ENCODE data around the gene ZNF407.

DNA sequence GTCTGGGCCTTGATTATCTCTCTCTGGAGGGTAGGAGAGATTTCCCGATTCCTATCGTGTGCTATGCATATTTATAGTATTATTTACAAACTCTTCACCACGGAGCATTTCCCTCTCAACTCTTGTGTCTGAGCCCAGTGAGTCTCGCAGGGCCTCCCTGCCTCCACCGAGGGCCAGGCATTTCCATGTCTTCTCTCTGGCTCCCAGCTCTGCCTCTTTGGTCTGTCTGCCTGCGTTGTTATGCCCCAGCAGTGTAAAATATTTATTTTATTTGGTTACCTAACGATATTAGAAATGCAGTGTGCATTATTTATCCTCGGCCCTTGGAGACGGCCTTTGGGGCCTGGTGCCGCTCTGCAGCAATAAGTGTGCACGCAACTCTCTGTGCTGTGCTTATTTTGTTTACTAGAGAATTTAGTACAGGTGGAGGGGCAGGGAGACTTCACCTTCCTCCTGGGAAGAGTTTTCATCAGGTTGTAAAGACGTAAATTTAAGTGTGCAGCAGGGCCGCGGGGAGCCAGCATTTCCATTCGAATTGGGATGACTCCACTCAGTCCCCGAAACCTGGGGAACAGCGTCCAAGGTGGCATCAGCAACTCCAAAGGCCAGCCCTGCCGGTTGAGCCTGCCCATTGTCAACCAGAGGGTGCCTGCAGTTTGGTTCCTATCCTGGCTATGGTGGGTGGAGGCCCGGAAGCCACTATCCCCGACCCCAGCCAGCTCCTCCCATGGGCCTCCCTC lies 511.1 kb downstream of the ZNF407 start:
- TF ChIP-seq TAF1 (IDR thresholded peaks at IDR 0.05; ENCODE audit: low read depth) = no peak
- no peak for TF ChIP-seq YY1 (IDR thresholded peaks at IDR 0.05; ENCODE audit: low read depth)
- no peak for TF ChIP-seq CEBPB (IDR thresholded peaks at IDR 0.05)
- TF ChIP-seq REST (IDR thresholded peaks at IDR 0.05; ENCODE audit: low read depth) = no peak
- TF ChIP-seq TEAD4 (IDR thresholded peaks at IDR 0.05) = no peak
- TF ChIP-seq MAX (IDR thresholded peaks at IDR 0.05) = no peak
- TF ChIP-seq EP300 (IDR thresholded peaks at IDR 0.05; ENCODE audit: borderline replicate concordance) = no peak
- no peak for TF ChIP-seq EGR1 (IDR thresholded peaks at IDR 0.05)
- no peak for TF ChIP-seq CREB1 (IDR thresholded peaks at IDR 0.05; ENCODE audit: low read depth)
- no peak for TF ChIP-seq RAD21 (IDR thresholded peaks at IDR 0.05; ENCODE audit: low read depth)
- TF ChIP-seq NFIC (IDR thresholded peaks at IDR 0.05) = no peak

All from Ishikawa (cell line).